ENCODE data around the gene SH2D6. TPM values are rescaled to one million over a fixed set of nuclear protein-coding genes. Genes with fewer than 3 reads are reported as not detected.

Gene SH2D6
- total and polyA plus RNA-seq, 7 donors, result 0.25 to 1.4 (median 0.70) TPM; not detected in 1

DNA sequence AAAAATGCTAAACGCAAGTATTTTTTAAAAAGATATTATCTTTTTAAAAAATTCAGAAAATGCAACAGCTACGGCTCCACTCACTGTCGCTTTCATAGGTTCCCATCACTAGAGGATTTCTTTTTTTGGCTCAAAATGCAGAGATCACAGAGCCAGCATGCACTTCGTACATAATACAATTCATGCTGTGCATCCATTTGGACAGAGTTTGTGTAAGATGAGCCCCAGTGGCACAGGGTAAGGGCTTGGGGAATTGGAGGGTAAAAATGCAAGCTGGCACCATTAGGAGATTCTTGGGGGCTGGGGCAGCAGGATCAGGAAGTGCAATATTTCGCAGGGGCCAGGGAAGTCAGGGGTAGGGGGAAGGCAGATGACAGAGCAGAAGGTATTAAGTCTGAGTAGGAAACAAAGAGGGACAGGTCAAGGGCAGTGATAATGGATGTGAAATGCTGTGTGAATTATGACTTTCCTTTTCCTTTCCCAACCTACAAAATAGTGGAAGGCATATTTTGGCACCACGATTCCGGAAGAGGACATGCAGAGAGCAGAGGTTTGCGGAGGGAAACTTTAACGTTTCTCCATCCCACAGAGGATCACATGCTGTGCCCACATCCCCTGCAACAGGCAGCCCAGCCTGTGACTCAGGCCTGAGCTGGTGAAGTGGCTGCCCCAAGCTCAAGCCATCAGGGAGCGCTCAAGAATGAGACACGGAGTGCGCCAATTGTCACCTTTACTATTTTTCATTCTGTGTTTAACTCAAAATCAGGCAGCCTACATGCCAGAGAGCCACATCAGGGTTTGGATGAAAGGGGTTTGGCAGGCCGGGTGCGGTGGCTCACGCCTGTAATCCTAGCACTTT is 13.1 kb upstream of the SH2D6 start:
- Histone ChIP-seq H3K4me3 (no peak overlapping the region), H3K27me3 (ENCODE audit: insufficient read depth in 3 of 3, low read length in 2 of 3) (peaks cover 0 to 5% (median 0%) of the 10 kb centered on the region in 3 donors), H3K27ac (no peak overlapping the region), H3K36me3 (ENCODE audit: insufficient read depth in 1 of 2, low read depth in 1 of 2) (no peaks in the 10 kb centered on the region), H3K9me3 (no peaks in the 10 kb centered on the region), H3K4me1 (no peaks in the 10 kb centered on the region)
- no peak for DNase-seq
- 51 to 62% (median 56%) methylated on average over 15 of the region's 15 CpGs for whole genome bisulfite sequencing, 3 donors
- intact Hi-C loops (cut with DNase I), result no loop called here
- TF ChIP-seq, protein P1, sequence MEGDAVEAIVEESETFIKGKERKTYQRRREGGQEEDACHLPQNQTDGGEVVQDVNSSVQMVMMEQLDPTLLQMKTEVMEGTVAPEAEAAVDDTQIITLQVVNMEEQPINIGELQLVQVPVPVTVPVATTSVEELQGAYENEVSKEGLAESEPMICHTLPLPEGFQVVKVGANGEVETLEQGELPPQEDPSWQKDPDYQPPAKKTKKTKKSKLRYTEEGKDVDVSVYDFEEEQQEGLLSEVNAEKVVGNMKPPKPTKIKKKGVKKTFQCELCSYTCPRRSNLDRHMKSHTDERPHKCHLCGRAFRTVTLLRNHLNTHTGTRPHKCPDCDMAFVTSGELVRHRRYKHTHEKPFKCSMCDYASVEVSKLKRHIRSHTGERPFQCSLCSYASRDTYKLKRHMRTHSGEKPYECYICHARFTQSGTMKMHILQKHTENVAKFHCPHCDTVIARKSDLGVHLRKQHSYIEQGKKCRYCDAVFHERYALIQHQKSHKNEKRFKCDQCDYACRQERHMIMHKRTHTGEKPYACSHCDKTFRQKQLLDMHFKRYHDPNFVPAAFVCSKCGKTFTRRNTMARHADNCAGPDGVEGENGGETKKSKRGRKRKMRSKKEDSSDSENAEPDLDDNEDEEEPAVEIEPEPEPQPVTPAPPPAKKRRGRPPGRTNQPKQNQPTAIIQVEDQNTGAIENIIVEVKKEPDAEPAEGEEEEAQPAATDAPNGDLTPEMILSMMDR (IDR thresholded peaks at IDR 0.05), result no peak
- peak in 3 of 4 donors; percentile 34 to 45 (median 42) for ATAC-seq

DNA sequence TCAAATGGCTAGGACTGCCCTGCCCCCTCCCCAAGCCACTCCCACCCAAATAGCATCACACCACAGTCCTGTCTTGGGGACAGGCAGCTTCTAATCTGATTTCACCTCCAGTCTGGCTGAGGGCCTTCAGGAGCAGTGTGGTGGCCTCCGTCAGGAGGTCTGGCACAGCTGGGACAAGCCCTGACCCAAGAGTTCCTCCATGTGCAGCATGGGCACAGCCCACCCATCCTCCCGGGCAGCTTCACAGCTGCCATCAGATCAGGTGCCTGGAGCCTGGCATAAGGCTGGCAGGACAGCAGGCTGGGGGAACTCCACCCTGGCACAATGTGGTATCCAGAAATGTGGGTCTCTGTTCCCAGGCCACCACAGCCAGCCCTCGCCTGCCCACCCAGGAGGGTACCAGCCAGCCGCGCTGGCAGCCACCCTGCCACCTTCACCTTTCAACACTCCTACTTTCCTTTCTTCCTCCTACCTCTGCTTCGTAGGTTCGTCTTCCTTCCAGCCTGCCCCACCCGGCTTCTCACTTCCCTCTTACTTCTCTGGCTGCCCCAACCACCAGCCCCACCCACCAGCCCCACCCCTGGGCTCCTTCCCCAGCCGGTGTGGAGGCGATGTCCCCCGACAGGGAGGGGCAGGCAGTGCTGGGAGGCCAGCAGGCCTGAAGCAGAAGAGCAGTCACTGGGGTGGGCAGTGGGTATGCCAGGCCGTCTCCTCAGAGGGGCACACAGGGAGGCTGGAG is 8.5 kb upstream of the SH2D6 start, which contains the start of gene CAPG:
Gene CAPG (minus strand): TSS at position 522 of the 739 bp plus-strand sequence. CDS start 8,221 bp downstream, outside the sequence.
- Histone ChIP-seq H3K4me3 (no peak within 1 kb of the TSS), H3K9me3 (no peaks in the 10 kb centered on the region), H3K27ac (no peak within 1 kb of the TSS)

DNA sequence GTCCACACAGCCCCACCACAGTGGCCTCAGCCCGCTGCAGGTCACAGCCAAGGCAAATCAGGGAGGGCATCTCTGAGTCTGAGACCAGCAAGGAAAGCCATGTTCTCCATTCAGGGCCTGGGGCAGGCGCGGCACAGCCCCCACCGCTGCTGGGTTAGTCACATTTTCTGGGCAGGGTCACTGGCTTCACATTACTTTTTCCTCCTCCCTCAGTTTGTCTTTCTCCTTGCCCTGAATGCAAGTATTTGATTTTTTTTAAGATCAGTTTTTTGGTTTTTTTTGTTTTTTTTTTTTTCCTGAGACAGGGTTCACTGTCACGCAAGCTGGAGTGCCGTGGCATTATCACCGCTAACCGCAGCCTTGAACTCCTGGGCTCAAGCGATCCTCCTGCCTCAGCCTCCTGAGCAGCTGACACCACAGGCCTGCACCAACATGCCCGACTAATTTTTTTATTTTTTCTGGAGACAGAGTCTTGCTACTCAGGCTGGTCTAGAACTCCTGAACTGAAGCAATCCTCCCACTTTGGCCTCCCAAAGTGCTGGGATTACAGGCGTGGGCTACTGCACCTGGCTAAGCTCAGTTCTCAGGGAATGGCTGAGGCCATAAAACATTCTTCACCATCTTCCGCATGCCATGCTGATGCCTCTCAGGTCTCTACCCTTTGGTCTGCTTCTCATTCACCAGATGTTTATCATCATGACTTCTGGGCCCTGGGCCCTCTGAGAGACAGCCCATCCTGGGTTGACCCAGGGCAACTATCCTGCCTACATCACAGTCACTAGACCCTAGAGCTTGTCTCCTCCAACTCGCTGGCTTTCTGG is 7.7 kb upstream of the SH2D6 start:
- Histone ChIP-seq H3K4me3 (no peak overlapping the region), H3K9me3 (no peaks in the 10 kb centered on the region), H3K27ac (no peak overlapping the region), H3K4me1 (no peaks in the 10 kb centered on the region), H3K36me3 (ENCODE audit: insufficient read depth in 1 of 2, low read depth in 1 of 2) (no peaks in the 10 kb centered on the region), H3K27me3 (ENCODE audit: insufficient read depth in 3 of 3, low read length in 2 of 3) (peaks cover 0 to 10% (median 3%) of the 10 kb centered on the region in 3 donors)
- 87 to 90% (median 90%) methylated on average over 13 of the region's 13 CpGs for WGBS, 3 donors
- intact Hi-C loops (cut with DNase I), result no loop called here
- TF ChIP-seq, protein P1 (IDR thresholded peaks at IDR 0.05), result no peak
- peak in 1 of 4 donors; percentile 7 for ATAC-seq
- no peak for DNase-seq

More for the DNA sequence above, 8.5 kb upstream of the SH2D6 start, which contains the start of gene CAPG:
- Histone ChIP-seq H3K36me3 (ENCODE audit: insufficient read depth in 1 of 2, low read depth in 1 of 2) (no peaks in the 10 kb centered on the region), H3K4me1 (no peaks in the 10 kb centered on the region), H3K27me3 (ENCODE audit: insufficient read depth in 3 of 3, low read length in 2 of 3) (peaks cover 0 to 10% (median 3%) of the 10 kb centered on the region in 3 donors)
- intact Hi-C loops (cut with DNase I), result no loop called here
- DNase-seq, result peak; percentile 53 to 71
- TF ChIP-seq, protein P1 (IDR thresholded peaks at IDR 0.05), result no peak
- peak in 1 of 4 donors; percentile 15 for ATAC-seq
- 51 to 64% (median 51%) methylated on average over 12 of the region's 12 CpGs for WGBS, 3 donors

DNA sequence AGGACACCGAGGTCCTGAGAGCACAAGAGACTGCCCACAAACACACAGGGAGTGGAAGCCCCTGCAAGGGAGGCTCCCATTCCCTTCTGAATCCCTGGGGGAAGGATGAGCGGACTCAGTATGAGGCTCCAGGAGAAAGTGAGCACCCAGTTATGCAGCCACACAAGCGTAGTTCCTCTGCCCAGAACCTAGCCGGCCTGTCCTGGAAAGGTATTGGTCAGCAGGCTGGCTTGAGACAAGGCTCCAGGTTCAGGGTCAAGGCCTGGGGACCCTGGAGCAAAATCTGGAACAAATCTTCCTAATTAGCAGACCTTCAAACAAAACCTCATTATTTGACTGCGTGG is 7.1 kb upstream of the SH2D6 start:
- H3K4me1 ChIP-seq, result no peaks in the 10 kb centered on the region
- no peak for ATAC-seq
- TF ChIP-seq, protein P1 (IDR thresholded peaks at IDR 0.05), result no peak
- intact Hi-C loops (cut with DNase I), result no loop called here
- no peak for DNase-seq
- H3K36me3 ChIP-seq (ENCODE audit: insufficient read depth in 1 of 2, low read depth in 1 of 2), result no peaks in the 10 kb centered on the region
- H3K9me3 ChIP-seq, result no peaks in the 10 kb centered on the region
- H3K27me3 ChIP-seq (ENCODE audit: insufficient read depth in 3 of 3, low read length in 2 of 3), result peaks cover 0 to 10% (median 3%) of the 10 kb centered on the region in 3 donors
- H3K27ac ChIP-seq, result no peak overlapping the region
- 87 to 90% (median 89%) methylated on average over 5 of the region's 5 CpGs for WGBS, 3 donors
- H3K4me3 ChIP-seq, result no peak overlapping the region
